GM18909 (cell line): Measurements from ENCODE around the gene PLEKHM3.

Source experiments
- ATAC-seq: cut with Tn5 transposase; IDR thresholded peaks from one replicate; pipeline ENCODE4 v1.9.1; 2021; ENCODE audit warnings: mild to moderate bottlenecking; ENCODE audit not compliant: unreplicated experiment, poor library complexity

PLEKHM3 gene

GRCh38 chr2:207896525-207897285, 128.6 kb downstream of the PLEKHM3 start:
- ATAC-seq = no peak

- ATAC-seq = no peak
Observed at GRCh38 chr2:207895274-207895860, 130.0 kb downstream of the PLEKHM3 start.

- no peak for ATAC-seq
Observed at GRCh38 chr2:207892716-207893402, 132.5 kb downstream of the PLEKHM3 start.

- ATAC-seq = no peak
Observed at GRCh38 chr2:207891086-207891844, 134.1 kb downstream of the PLEKHM3 start.

- no peak for ATAC-seq
Observed at GRCh38 chr2:207887500-207887899, 137.8 kb downstream of the PLEKHM3 start.

- ATAC-seq = no peak
Observed at GRCh38 chr2:207885010-207885409, 140.3 kb downstream of the PLEKHM3 start.

- ATAC-seq = no peak
Observed at GRCh38 chr2:207884127-207884526, 141.2 kb downstream of the PLEKHM3 start.

- ATAC-seq = peak; percentile 80
Observed at GRCh38 chr2:207883002-207883780, 142.1 kb downstream of the PLEKHM3 start.

GRCh38 chr2:207881902-207882301, 143.4 kb downstream of the PLEKHM3 start:
- ATAC-seq = no peak

GRCh38 chr2:207879536-207879935, 145.8 kb downstream of the PLEKHM3 start:
- no peak for ATAC-seq

GRCh38 chr2:207876842-207877535, 148.3 kb downstream of the PLEKHM3 start:
- no peak for ATAC-seq

GRCh38 chr2:207875473-207876212, 149.7 kb downstream of the PLEKHM3 start:
- ATAC-seq = no peak

GRCh38 chr2:207873794-207874193, 151.5 kb downstream of the PLEKHM3 start:
- peak; percentile 86 for ATAC-seq

GRCh38 chr2:207871911-207872310, 153.4 kb downstream of the PLEKHM3 start:
- no peak for ATAC-seq

- ATAC-seq = no peak
Observed at GRCh38 chr2:207871506-207871905, 153.8 kb downstream of the PLEKHM3 start.

GRCh38 chr2:207870814-207871213, 154.5 kb downstream of the PLEKHM3 start:
- no peak for ATAC-seq

- peak; percentile 63 for ATAC-seq
Observed at GRCh38 chr2:207869784-207870778, 155.2 kb downstream of the PLEKHM3 start.
